ENCODE data around the gene PIP5K1C. TPM values are rescaled to one million over a fixed set of nuclear protein-coding genes. Genes with fewer than 3 reads are reported as not detected.

PIP5K1C gene
- 36.4 and 36.6 TPM in 2 replicates for total RNA-seq

DNA sequence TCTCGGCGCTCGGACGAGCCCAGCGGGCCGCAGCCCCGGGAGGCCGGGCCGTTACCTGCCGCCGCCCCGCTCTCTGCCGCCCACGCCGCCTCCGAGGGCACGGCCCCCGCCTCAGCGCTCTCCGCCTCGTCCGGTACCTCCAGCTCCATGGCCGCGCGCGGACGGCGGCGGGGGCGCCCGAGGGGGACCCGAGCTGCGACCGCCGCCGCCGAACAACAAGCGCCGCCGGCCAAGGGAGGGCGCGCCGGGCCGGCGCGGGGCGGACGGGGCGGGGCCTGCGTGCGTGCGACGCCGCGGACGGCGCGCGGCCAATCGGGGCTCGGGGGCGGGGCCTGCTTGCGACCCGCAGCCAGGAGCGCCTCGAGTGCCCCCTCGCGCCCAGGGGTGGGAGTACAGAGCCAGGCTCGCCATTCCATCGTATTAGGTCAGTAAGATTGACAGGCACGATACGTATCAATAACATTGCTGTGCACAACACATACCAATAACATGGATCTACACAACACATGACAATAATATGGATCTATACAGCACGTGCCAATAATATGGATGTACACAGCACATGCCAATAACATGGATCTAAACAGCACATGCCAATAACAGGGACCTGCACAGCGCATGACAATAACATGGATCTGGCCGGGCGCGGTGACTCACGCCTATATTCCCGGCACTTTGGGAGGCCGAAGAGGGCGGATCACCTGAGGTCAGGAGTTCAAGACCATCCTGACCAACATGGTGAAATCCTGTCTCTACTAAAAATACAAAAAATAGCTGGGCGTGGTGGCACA lies at the start of gene PIP5K1C:
TSS of gene PIP5K1C (minus strand) at position 227 of the 791 bp plus-strand sequence. CDS start at position 149, 78 bp downstream.

GRCh38 chr19:3708207-3708931 lies 8.1 kb upstream of the PIP5K1C start, which contains the start of gene TJP3:
Gene TJP3, plus strand, starts transcription at chr19:3708384. Its CDS starts 20,049 bp downstream, at chr19:3728433.

GRCh38 chr19:3626473-3627350 lies 73.6 kb downstream of the PIP5K1C start, which contains the start of gene CACTIN:
Gene CACTIN, minus strand, starts transcription at chr19:3626790. Its CDS starts 28 bp downstream, at chr19:3626762.

DNA sequence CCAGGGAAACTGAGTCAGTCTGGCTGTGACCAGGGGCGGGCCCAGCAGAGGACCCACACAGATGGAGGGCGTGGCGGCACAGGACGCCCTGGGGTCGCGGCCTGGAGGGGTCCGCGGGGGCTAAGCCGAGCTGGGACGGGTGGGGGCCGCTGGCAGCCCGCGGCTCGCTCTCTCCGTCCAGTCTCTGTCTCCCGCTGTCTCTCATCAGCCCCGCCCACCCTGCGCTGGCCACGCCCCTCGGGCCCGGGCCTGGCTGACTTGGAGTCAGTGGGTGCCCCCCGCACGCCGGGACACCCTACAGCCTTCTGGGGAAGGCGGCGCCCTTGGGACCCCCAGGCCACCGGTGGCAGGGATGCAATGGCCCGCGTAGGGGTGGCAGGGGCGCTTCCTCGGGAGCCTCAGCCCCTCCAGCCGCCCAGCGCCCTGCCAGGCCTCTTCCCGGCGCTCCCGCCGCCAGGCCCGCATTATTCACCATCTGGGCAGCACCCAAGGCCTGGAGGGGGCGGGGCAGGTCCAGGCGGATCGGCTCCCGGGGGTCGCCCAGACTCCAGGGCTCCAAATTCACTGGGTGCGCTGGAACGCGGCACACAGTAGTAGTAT lies 93.5 kb downstream of the PIP5K1C start, which contains the start of gene TBXA2R:
TSS of gene TBXA2R (minus strand) at position 186 of the 600 bp plus-strand sequence. CDS start 6,241 bp downstream, outside the sequence.

GRCh38 chr19:3585301-3586126 lies 114.8 kb downstream of the PIP5K1C start, which contains the start of gene GIPC3:
Gene GIPC3, plus strand, starts transcription at chr19:3585478. Its CDS starts 120 bp downstream, at chr19:3585598.

Other genes with a start within 250 kb of the PIP5K1C start
- gene SMIM24, start 219.9 kb downstream of the PIP5K1C start, total RNA-seq: not detected in 2 replicates
- not detected in 2 replicates for gene SMIM44, start 217.0 kb downstream of the PIP5K1C start, total RNA-seq
- 6.6 and 9.5 TPM in 2 replicates for gene DOHH, start 199.8 kb downstream of the PIP5K1C start, total RNA-seq
- gene FZR1, start 194.2 kb downstream of the PIP5K1C start, total RNA-seq: 28.2 and 31.2 TPM in 2 replicates
- gene TEKTIP1, start 161.3 kb downstream of the PIP5K1C start, total RNA-seq: not detected in 2 replicates
- gene MFSD12, start 142.9 kb downstream of the PIP5K1C start, total RNA-seq: 46.9 and 60.1 TPM in 2 replicates
- 65.3 and 66.2 TPM in 2 replicates for gene HMG20B, start 127.5 kb downstream of the PIP5K1C start, total RNA-seq
- gene GIPC3, start 115.0 kb downstream of the PIP5K1C start, total RNA-seq: 1.1 and 1.2 TPM in 2 replicates
- 1.8 and 2.6 TPM in 2 replicates for gene TBXA2R, start 93.6 kb downstream of the PIP5K1C start, total RNA-seq
- gene CACTIN, start 73.7 kb downstream of the PIP5K1C start, total RNA-seq: 17.1 and 18.7 TPM in 2 replicates
- gene TJP3, start 7.9 kb upstream of the PIP5K1C start, total RNA-seq: under 0.01 TPM in 2 replicates
- 15.6 and 19.4 TPM in 2 replicates for gene APBA3, start 61.2 kb upstream of the PIP5K1C start, total RNA-seq
- 43.0 and 53.9 TPM in 2 replicates for gene MRPL54, start 62.2 kb upstream of the PIP5K1C start, total RNA-seq
- not detected in 2 replicates for gene RAX2, start 71.8 kb upstream of the PIP5K1C start, total RNA-seq
- 0.34 and 2.3 TPM in 2 replicates for gene MATK, start 85.9 kb upstream of the PIP5K1C start, total RNA-seq
- gene ZFR2, start 168.6 kb upstream of the PIP5K1C start, total RNA-seq: 0.09 and 0.43 TPM in 2 replicates
- not detected in 2 replicates for gene ATCAY, start 180.2 kb upstream of the PIP5K1C start, total RNA-seq
- gene NMRK2, start 232.6 kb upstream of the PIP5K1C start, total RNA-seq: not detected in 2 replicates

Measured in dermis lymphatic vessel endothelial cell (primary cell).